Fibroblast of lung (primary cell): Measurements from ENCODE around the gene SMNDC1. TPM values are rescaled to one million over a fixed set of nuclear protein-coding genes. Genes with fewer than 3 reads are reported as not detected.
A peak's percentile ranks its signal among the peaks of the same experiment; 100 is the strongest.

Experiments used
- DNase-seq, 2 donors: peaks; one replicate each; pipeline versions ENCODE4 v3.0.0 to v3.0.0-alpha.2; 2010; ENCODE audit warnings: low read depth in 2 of 2
- H2AFZ ChIP-seq: 2 replicates; pipeline ENCODE4 v1.5.1; 2012; ENCODE audit warnings: low read length, control low read depth, inconsistent platforms
- H3K27ac ChIP-seq: 2 replicates; pipeline ENCODE4 v1.5.1; 2011; ENCODE audit warnings: low read length, control low read depth; ENCODE audit not compliant: insufficient read depth
- H3K27me3 ChIP-seq: 2 replicates; pipeline ENCODE4 v1.5.1; 2011; ENCODE audit warnings: mild to moderate bottlenecking, low read length; ENCODE audit not compliant: control insufficient read depth, insufficient read depth
- H3K36me3 ChIP-seq: 2 replicates; pipeline ENCODE4 v1.5.1; 2011; ENCODE audit warnings: low read length; ENCODE audit not compliant: control insufficient read depth, insufficient read depth
- H3K4me1 ChIP-seq: 2 replicates; pipeline ENCODE4 v1.5.1; 2011; ENCODE audit warnings: low read length; ENCODE audit not compliant: control insufficient read depth, insufficient read depth; ENCODE audit errors: extremely low read depth
- H3K4me2 ChIP-seq: 2 replicates; pipeline ENCODE4 v1.5.1; 2011; ENCODE audit warnings: low read length, control low read depth; ENCODE audit not compliant: insufficient read depth; ENCODE audit errors: extremely low read depth
- H3K4me3 ChIP-seq, 4 experiments: fragments of 200-600 bp in 1 of 4; sonication (generic) in 1 of 4; replicated peaks in 1 of 4; 2 replicates each; pipeline ENCODE4 v1.5.1; 2011 to 2016; ENCODE audit warnings: low read length in 4 of 4, low read depth in 3 of 4, mild to moderate bottlenecking in 3 of 4, control low read depth in 2 of 4, inconsistent platforms in 1 of 4, mixed read lengths in 1 of 4; ENCODE audit not compliant: insufficient read depth in 1 of 4; ENCODE audit errors: control extremely low read depth in 1 of 4
- H3K79me2 ChIP-seq: 2 replicates; pipeline ENCODE4 v1.5.1; 2012; ENCODE audit warnings: mild to moderate bottlenecking, low read length, inconsistent platforms; ENCODE audit not compliant: control insufficient read depth, insufficient read depth
- H3K9ac ChIP-seq: 2 replicates; pipeline ENCODE4 v1.5.1; 2011; ENCODE audit warnings: mild to moderate bottlenecking, low read length, control low read depth; ENCODE audit not compliant: insufficient read depth
- H3K9me3 ChIP-seq: 2 replicates; pipeline ENCODE4 v1.5.1; 2012; ENCODE audit warnings: low read depth, low read length; ENCODE audit not compliant: control insufficient read depth, insufficient read depth
- H4K20me1 ChIP-seq: 2 replicates; pipeline ENCODE4 v1.5.1; 2011; ENCODE audit warnings: low read length; ENCODE audit not compliant: control insufficient read depth, insufficient read depth; ENCODE audit errors: extremely low read depth
- CTCF ChIP-seq, 2 donors: IDR thresholded peaks in 1 of 2; conservative IDR thresholded peaks in 1 of 2; 1 replicate in 1 of 2; 2 replicates in 1 of 2; pipeline ENCODE4 v1.5.1; 2011 to 2012; ENCODE audit warnings: low read length in 2 of 2, control low read depth in 1 of 2, inconsistent platforms in 1 of 2, low read depth in 1 of 2, mild to moderate bottlenecking in 1 of 2
- EZH2 ChIP-seq: IDR thresholded peaks from 2 replicates; pipeline ENCODE4 v1.5.1; 2012; ENCODE audit warnings: low read length, control low read depth, mild to moderate bottlenecking; ENCODE audit errors: missing control alignments
- polyA plus RNA-seq, 2 donors: library from polyadenylated mRNA; depleted of rRNA in 1 of 2; stranded (reverse) in 1 of 2; unstranded in 1 of 2; fragments of >200 nt; gene quantifications; 2 replicates each; pipeline ENCODE4 v1.2.1, GENCODE V29; 2011 to 2012; ENCODE audit warnings: missing spikeins in 1 of 2
- total RNA-seq: library from RNA; depleted of rRNA; stranded (reverse); fragments of >200 nt; gene quantifications from 2 replicates; pipeline ENCODE4 v1.2.1, GENCODE V29; 2014

Gene SMNDC1
- total and polyA plus RNA-seq, 2 donors (not counting 1 experiment from before 2014, with no cell fraction given) = 8.9 to 19.4 TPM

- Histone ChIP-seq H3K9ac (no peak overlapping the region), H3K9me3 (no peaks in the 10 kb centered on the region), H3K27me3 (no peaks in the 10 kb centered on the region), H3K79me2 (no peaks in the 10 kb centered on the region), H4K20me1 (no peaks in the 10 kb centered on the region), H3K4me2 (no peak overlapping the region), H3K27ac (no peak overlapping the region), H3K4me1 (peaks cover 19% of the 10 kb centered on the region), H2AFZ (no peak overlapping the region), H3K4me3 (no peak overlapping the region), H3K36me3 (no peaks in the 10 kb centered on the region)
- DNase-seq = no peak
- no peak for TF ChIP-seq CTCF (conservative IDR thresholded peaks at IDR 0.05 in 1 of 2, IDR thresholded peaks at IDR 0.05 in 1 of 2; ENCODE audit: low read depth in 1 of 2, low read length in 2 of 2)
- no peak for TF ChIP-seq EZH2
Measured at GRCh38 chr10:110324805-110325280, 20.1 kb upstream of the SMNDC1 start.

GRCh38 chr10:110324201-110324804, 19.6 kb upstream of the SMNDC1 start:
- no peak for TF ChIP-seq CTCF (conservative IDR thresholded peaks at IDR 0.05 in 1 of 2, IDR thresholded peaks at IDR 0.05 in 1 of 2; ENCODE audit: low read depth in 1 of 2, low read length in 2 of 2)
- TF ChIP-seq EZH2 = no peak
- no peak overlapping the region for H3K4me2 ChIP-seq
- peak in 1 of 2 donors; percentile 61 for DNase-seq
- no peak overlapping the region for H2AFZ ChIP-seq
- peak overlapping the region; percentile 9 for H3K27ac ChIP-seq
- H3K4me3 ChIP-seq = no peak overlapping the region
- H3K79me2 ChIP-seq = no peaks in the 10 kb centered on the region
- no peaks in the 10 kb centered on the region for H3K9me3 ChIP-seq
- H3K36me3 ChIP-seq = no peaks in the 10 kb centered on the region
- H3K27me3 ChIP-seq = no peaks in the 10 kb centered on the region
- H4K20me1 ChIP-seq = no peaks in the 10 kb centered on the region
- no peak overlapping the region for H3K9ac ChIP-seq
- peaks cover 19% of the 10 kb centered on the region for H3K4me1 ChIP-seq

- no peaks in the 10 kb centered on the region for H3K36me3 ChIP-seq
- no peak overlapping the region for H2AFZ ChIP-seq
- no peak overlapping the region for H3K4me3 ChIP-seq
- H3K4me1 ChIP-seq = peaks cover 19% of the 10 kb centered on the region
- no peak overlapping the region for H3K9ac ChIP-seq
- no peaks in the 10 kb centered on the region for H3K27me3 ChIP-seq
- H3K79me2 ChIP-seq = no peaks in the 10 kb centered on the region
- peak; percentile 79 to 95 for DNase-seq
- H3K27ac ChIP-seq = peak overlapping the region; percentile 9
- no peaks in the 10 kb centered on the region for H3K9me3 ChIP-seq
- no peak overlapping the region for H3K4me2 ChIP-seq
- TF ChIP-seq EZH2 (no peak), CTCF (conservative IDR thresholded peaks at IDR 0.05 in 1 of 2, IDR thresholded peaks at IDR 0.05 in 1 of 2; ENCODE audit: low read depth in 1 of 2, low read length in 2 of 2) (no peak)
- no peaks in the 10 kb centered on the region for H4K20me1 ChIP-seq
Measured at GRCh38 chr10:110323503-110323902, 18.8 kb upstream of the SMNDC1 start.
